LNCaP clone FGC (cell line): ENCODE results near the gene AGK.

Source experiments
- DNase-seq: peaks from one replicate; pipeline ENCODE4 v3.0.0-alpha.2; 2011; ENCODE audit warnings: low read depth
- H3K4me3 ChIP-seq: 2 replicates; pipeline ENCODE4 v1.5.1; 2011; ENCODE audit warnings: mild to moderate bottlenecking, low read depth, low read length, control low read depth
- CTCF ChIP-seq: IDR thresholded peaks from 2 replicates; pipeline ENCODE4 v1.5.1; 2012; ENCODE audit warnings: mild to moderate bottlenecking; ENCODE audit not compliant: control insufficient read depth, insufficient read depth; ENCODE audit errors: extremely low read depth

Gene AGK

GRCh38 chr7:141533149-141533949 is 17.9 kb upstream of the AGK start:
- H3K4me3 ChIP-seq = no peak overlapping the region
- DNase-seq = peak; percentile 56
- TF ChIP-seq CTCF = peak; percentile 99

- TF ChIP-seq CTCF = no peak
- no peak overlapping the region for H3K4me3 ChIP-seq
- DNase-seq = no peak
Observed at GRCh38 chr7:141534757-141535737, 16.2 kb upstream of the AGK start.

GRCh38 chr7:141537906-141538305 is 13.3 kb upstream of the AGK start:
- TF ChIP-seq CTCF = no peak
- peak; percentile 54 for DNase-seq
- no peak overlapping the region for H3K4me3 ChIP-seq

- TF ChIP-seq CTCF = no peak
- no peak overlapping the region for H3K4me3 ChIP-seq
- no peak for DNase-seq
Observed at GRCh38 chr7:141541375-141541774, 9.8 kb upstream of the AGK start.

GRCh38 chr7:141544831-141545230 is 6.4 kb upstream of the AGK start:
- no peak overlapping the region for H3K4me3 ChIP-seq
- no peak for DNase-seq
- TF ChIP-seq CTCF = no peak

GRCh38 chr7:141549582-141549981 is 1.6 kb upstream of the AGK start:
- no peak for TF ChIP-seq CTCF
- DNase-seq = no peak

More at GRCh38 chr7:141549582-141549981, 1.6 kb upstream of the AGK start:
- no peak overlapping the region for H3K4me3 ChIP-seq
